ENCODE results near the gene MIA2. TPM values are rescaled to one million over a fixed set of nuclear protein-coding genes. Genes with fewer than 3 reads are reported as not detected.

MIA2 gene
- total and polyA plus RNA-seq, 3 experiments from 2014 or later = 19.5 to 27.8 (median 21.0) TPM

DNA sequence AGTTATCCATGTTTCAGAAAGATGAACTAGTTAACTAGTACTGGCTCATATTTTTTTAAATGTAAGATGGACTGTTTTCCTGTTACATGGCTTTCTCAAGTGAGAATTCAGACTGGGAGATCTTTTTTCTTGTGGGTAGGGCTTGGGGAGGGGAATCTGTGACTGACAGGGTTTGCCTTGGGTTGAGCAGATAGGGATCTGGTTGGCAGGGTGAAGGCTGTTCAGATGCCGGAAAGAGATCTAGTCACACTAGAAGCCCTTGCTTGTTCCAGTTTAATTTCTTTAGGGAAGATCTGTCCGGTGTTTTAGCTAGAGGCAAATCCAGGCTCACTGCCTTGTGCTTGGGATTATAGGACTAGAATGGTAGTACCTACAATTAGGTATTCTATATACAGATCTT is 135.3 kb downstream of the MIA2 start:
- Mint-ChIP-seq H3K27ac (no peak overlapping the region), H3K4me3 (no peak overlapping the region), H3K36me3 (peaks cover 19 to 52% (median 27%) of the 10 kb centered on the region in 3 donors), H3K4me1 (peaks cover 5 to 16% (median 9%) of the 10 kb centered on the region in 3 donors), H3K27me3 (no peaks in the 10 kb centered on the region), H3K9me3 (peaks cover 13 to 22% (median 18%) of the 10 kb centered on the region in 5 donors)
- CTCF ChIA-PET = no interaction called here
- no peak overlapping the region for H3K27ac ChIP-seq (ENCODE audit: low read depth, low read length)
- peaks cover 6% of the 10 kb centered on the region for H3K9me3 ChIP-seq (ENCODE audit: low read length)
- no peak overlapping the region for H3K4me3 ChIP-seq (ENCODE audit: low read length)
- no peaks in the 10 kb centered on the region for H3K36me3 ChIP-seq (ENCODE audit: insufficient read depth, low read length)
- DNase-seq = no peak
- H3K27me3 ChIP-seq (ENCODE audit: insufficient read depth, low read length, poor library complexity, severe bottlenecking) = no peaks in the 10 kb centered on the region
- POLR2A ChIA-PET = no interaction called here
- no peaks in the 10 kb centered on the region for H3K4me1 ChIP-seq (ENCODE audit: insufficient read depth, low read length)

DNA sequence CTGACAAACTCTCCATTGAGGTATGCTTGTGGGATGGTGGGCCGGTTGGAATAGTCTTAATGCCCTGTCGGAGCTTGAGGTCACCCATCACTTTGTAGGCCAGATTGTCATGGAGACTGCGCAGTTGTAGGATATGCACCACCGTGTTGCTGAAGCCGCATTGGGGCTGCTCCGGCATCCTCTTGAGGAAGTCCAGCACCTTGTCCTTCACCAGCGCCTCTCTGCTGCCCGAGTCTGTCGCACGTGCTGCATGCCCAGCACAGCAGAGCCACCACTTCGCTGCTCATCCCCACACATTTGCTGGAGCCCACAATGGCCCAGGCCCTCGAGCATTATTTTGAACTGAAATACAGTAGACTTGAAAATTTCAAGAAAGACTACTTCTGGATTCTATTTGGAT is 136.7 kb downstream of the MIA2 start:
- POLR2A ChIA-PET = no interaction called here
- Histone ChIP-seq H3K27me3 (ENCODE audit: insufficient read depth, low read length, poor library complexity, severe bottlenecking) (no peaks in the 10 kb centered on the region), H3K9me3 (ENCODE audit: low read length) (peaks cover 2% of the 10 kb centered on the region), H3K36me3 (ENCODE audit: insufficient read depth, low read length) (no peaks in the 10 kb centered on the region), H3K4me3 (ENCODE audit: low read length) (no peak overlapping the region), H3K27ac (ENCODE audit: low read depth, low read length) (no peak overlapping the region), H3K4me1 (ENCODE audit: insufficient read depth, low read length) (no peaks in the 10 kb centered on the region)
- H3K9me3 Mint-ChIP-seq = peaks cover 4 to 9% (median 6%) of the 10 kb centered on the region in 5 donors
- H3K36me3 Mint-ChIP-seq = peaks cover 7 to 44% (median 21%) of the 10 kb centered on the region in 3 donors
- peaks cover 5 to 16% (median 9%) of the 10 kb centered on the region in 3 donors for H3K4me1 Mint-ChIP-seq
- no peaks in the 10 kb centered on the region for H3K27me3 Mint-ChIP-seq
- no peak overlapping the region for H3K27ac Mint-ChIP-seq
- CTCF ChIA-PET = no interaction called here
- DNase-seq = no peak
- no peak overlapping the region for H3K4me3 Mint-ChIP-seq

DNA sequence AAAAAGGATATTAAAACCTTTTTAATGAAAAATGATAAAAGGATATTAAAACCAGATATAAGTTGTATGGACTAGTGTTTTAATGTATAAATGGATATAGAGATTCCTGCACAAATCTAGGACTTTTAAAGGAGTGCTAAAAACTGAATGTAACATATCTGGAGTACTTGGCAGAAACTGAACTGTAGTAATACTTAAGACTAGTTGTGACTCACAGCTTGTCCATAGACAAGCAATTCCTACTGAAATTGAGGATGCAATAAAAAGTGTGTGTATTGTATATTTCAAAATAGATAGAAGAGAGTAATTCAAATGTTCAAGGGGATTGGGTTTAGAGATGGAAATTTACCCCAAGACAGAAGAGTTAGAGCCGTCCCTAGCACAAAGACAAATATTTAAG is 138.9 kb downstream of the MIA2 start:
- Mint-ChIP-seq H3K4me1 (peaks cover 0 to 9% (median 4%) of the 10 kb centered on the region in 3 donors), H3K27ac (no peak overlapping the region), H3K36me3 (peaks cover 0 to 31% (median 17%) of the 10 kb centered on the region in 3 donors), H3K9me3 (no peaks in the 10 kb centered on the region), H3K4me3 (no peak overlapping the region), H3K27me3 (no peaks in the 10 kb centered on the region)
- CTCF ChIA-PET = no interaction called here
- Histone ChIP-seq H3K27ac (ENCODE audit: low read depth, low read length) (no peak overlapping the region), H3K4me3 (ENCODE audit: low read length) (no peak overlapping the region), H3K9me3 (ENCODE audit: low read length) (no peaks in the 10 kb centered on the region), H3K4me1 (ENCODE audit: insufficient read depth, low read length) (no peaks in the 10 kb centered on the region), H3K27me3 (ENCODE audit: insufficient read depth, low read length, poor library complexity, severe bottlenecking) (no peaks in the 10 kb centered on the region), H3K36me3 (ENCODE audit: insufficient read depth, low read length) (no peaks in the 10 kb centered on the region)
- POLR2A ChIA-PET = no interaction called here
- no peak for DNase-seq

DNA sequence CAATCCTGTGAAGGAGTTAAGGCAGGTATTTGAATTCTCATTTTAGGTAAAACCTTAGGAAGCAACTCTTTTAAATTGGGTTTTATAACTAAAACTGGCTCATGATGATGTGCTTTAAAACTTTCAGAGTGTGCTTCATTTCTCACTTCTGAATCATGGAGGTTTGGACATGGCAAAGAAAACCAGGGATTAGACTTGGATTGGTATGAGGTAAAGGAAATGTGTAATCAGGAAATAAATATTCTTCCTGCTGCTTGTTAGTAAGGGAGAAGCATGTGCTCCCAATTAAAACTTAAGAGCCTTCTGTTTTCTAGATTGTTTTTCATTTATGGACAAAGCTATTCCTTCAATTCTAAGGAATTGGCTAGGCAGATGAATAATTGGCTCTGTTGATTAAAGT is 141.1 kb downstream of the MIA2 start:
- H3K36me3 Mint-ChIP-seq = peaks cover 0 to 21% (median 16%) of the 10 kb centered on the region in 3 donors
- no peaks in the 10 kb centered on the region for H3K27me3 Mint-ChIP-seq

DNA sequence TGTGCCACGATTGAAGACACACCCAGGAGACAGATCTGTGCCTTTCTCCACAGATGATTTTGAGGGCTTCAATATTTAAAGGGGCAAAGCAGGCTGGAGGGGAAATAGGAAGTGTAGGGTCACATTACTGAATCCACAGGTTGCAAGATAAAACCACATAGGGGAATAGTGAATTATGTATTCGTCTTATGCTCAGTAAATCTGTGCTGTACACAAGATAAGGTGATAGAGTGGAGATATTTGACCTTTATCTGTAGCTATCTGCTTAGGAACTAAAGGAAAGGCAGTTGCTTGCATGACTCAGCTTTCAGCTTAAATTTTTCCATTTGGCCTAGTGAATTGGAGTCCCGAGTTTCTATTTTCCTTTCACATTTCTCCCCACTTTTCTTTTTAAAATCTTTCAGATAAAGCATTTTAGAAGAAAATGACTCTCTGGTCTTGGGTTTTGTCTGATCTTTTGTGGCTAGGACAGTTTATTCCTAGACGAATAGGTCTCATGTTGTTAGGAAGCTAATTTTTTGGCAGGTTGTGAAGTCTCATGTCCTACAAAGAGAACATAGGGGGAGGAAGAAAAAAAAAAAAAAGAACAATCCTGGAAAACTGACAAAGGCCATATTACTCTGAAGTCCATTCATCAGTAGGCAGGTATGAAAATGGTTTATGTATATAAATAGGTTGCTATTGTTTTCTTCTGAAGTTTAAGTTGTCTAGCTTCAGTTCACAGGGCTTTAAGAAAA is 143.1 kb downstream of the MIA2 start:
- Mint-ChIP-seq H3K9me3 (no peaks in the 10 kb centered on the region), H3K36me3 (peaks cover 0 to 9% (median 4%) of the 10 kb centered on the region in 3 donors), H3K4me1 (peaks cover 0 to 17% (median 11%) of the 10 kb centered on the region in 3 donors), H3K4me3 (no peak overlapping the region), H3K27ac (peak overlapping the region in 2 of 8 donors; percentile 24 to 58), H3K27me3 (no peaks in the 10 kb centered on the region)
- no peak overlapping the region for H3K4me3 ChIP-seq (ENCODE audit: low read length)
- no peak overlapping the region for H3K27ac ChIP-seq (ENCODE audit: low read depth, low read length)
- no peaks in the 10 kb centered on the region for H3K36me3 ChIP-seq (ENCODE audit: insufficient read depth, low read length)
- no peak for DNase-seq
- H3K9me3 ChIP-seq (ENCODE audit: low read length) = no peaks in the 10 kb centered on the region
- POLR2A ChIA-PET = no interaction called here
- CTCF ChIA-PET = no interaction called here
- H3K4me1 ChIP-seq (ENCODE audit: insufficient read depth, low read length) = no peaks in the 10 kb centered on the region
- H3K27me3 ChIP-seq (ENCODE audit: insufficient read depth, low read length, poor library complexity, severe bottlenecking) = no peaks in the 10 kb centered on the region

More for the DNA sequence above, 141.1 kb downstream of the MIA2 start:
- no peaks in the 10 kb centered on the region for H3K9me3 ChIP-seq (ENCODE audit: low read length)
- no peak overlapping the region for H3K4me3 Mint-ChIP-seq
- no peak overlapping the region for H3K4me3 ChIP-seq (ENCODE audit: low read length)
- no peak overlapping the region for H3K27ac Mint-ChIP-seq
- H3K4me1 Mint-ChIP-seq = peaks cover 0 to 9% (median 4%) of the 10 kb centered on the region in 3 donors
- ChIA-PET CTCF (no interaction called here), POLR2A (no interaction called here)
- H3K27ac ChIP-seq (ENCODE audit: low read depth, low read length) = no peak overlapping the region
- no peaks in the 10 kb centered on the region for H3K36me3 ChIP-seq (ENCODE audit: insufficient read depth, low read length)
- no peak for DNase-seq
- H3K9me3 Mint-ChIP-seq = no peaks in the 10 kb centered on the region
- H3K4me1 ChIP-seq (ENCODE audit: insufficient read depth, low read length) = no peaks in the 10 kb centered on the region
- no peaks in the 10 kb centered on the region for H3K27me3 ChIP-seq (ENCODE audit: insufficient read depth, low read length, poor library complexity, severe bottlenecking)

DNA sequence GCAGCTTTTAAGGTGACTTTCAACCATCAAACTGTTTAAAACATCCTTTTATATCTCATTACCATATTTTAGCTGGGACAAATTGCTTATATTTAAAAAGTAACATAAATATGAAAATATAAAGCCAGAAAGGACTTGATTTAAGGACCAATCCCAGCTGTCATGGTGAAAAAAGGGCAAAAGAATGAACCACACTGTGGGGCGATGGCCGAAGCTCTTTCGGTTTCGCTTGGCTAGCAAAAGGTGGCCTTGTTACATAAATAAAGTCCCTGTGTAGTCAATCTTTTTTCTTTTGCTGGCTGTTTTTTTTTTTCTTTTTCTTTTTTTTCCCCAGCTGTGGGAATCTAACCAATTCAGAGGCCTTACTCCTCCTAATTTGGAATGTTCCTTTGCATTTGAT is 147.7 kb downstream of the MIA2 start:
- ChIA-PET CTCF (no interaction called here), POLR2A (no interaction called here)
- H3K9me3 ChIP-seq (ENCODE audit: low read length) = no peaks in the 10 kb centered on the region
- no peak overlapping the region for H3K4me3 ChIP-seq (ENCODE audit: low read length)
- H3K36me3 ChIP-seq (ENCODE audit: insufficient read depth, low read length) = no peaks in the 10 kb centered on the region
- H3K27me3 Mint-ChIP-seq = no peaks in the 10 kb centered on the region
- peaks cover 19% of the 10 kb centered on the region for H3K4me1 ChIP-seq (ENCODE audit: insufficient read depth, low read length)
- peaks cover 3 to 7% (median 7%) of the 10 kb centered on the region in 3 donors for H3K36me3 Mint-ChIP-seq
- no peaks in the 10 kb centered on the region for H3K9me3 Mint-ChIP-seq
- H3K4me1 Mint-ChIP-seq = peaks cover 19 to 46% (median 41%) of the 10 kb centered on the region in 3 donors
- no peak for DNase-seq
- no peaks in the 10 kb centered on the region for H3K27me3 ChIP-seq (ENCODE audit: insufficient read depth, low read length, poor library complexity, severe bottlenecking)
- H3K27ac ChIP-seq (ENCODE audit: low read depth, low read length) = no peak overlapping the region
- no peak overlapping the region for H3K27ac Mint-ChIP-seq
- H3K4me3 Mint-ChIP-seq = no peak overlapping the region

DNA sequence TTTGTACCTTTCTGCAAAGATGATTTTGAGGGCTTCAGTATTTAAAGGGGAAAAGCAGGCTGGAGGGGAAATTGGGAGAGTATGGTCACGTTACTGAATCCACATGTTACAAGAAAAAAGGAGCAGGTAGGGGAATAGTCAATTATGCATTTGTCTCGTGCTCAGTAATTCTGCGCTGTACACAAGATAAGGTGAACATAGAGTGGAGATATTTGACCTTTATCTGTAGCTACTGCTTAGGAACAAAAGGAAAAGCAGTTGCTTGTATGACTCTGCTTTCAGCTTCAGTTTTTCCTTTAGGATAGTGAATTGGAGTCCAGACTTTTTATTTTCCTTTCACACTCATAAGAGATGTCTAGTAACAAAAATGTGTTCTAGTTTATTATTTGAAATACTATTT is 148.7 kb downstream of the MIA2 start:
- H3K36me3 ChIP-seq (ENCODE audit: insufficient read depth, low read length) = no peaks in the 10 kb centered on the region
- peaks cover 19 to 37% (median 37%) of the 10 kb centered on the region in 3 donors for H3K4me1 Mint-ChIP-seq
- peak overlapping the region in 4 of 8 donors; percentile 7 to 71 (median 33) for H3K27ac Mint-ChIP-seq
- POLR2A ChIA-PET = no interaction called here
- H3K9me3 ChIP-seq (ENCODE audit: low read length) = no peaks in the 10 kb centered on the region
- DNase-seq = no peak
- H3K36me3 Mint-ChIP-seq = peaks cover 7 to 10% (median 7%) of the 10 kb centered on the region in 3 donors
- no peak overlapping the region for H3K4me3 ChIP-seq (ENCODE audit: low read length)
- H3K9me3 Mint-ChIP-seq = no peaks in the 10 kb centered on the region
- CTCF ChIA-PET = no interaction called here
- H3K27me3 ChIP-seq (ENCODE audit: insufficient read depth, low read length, poor library complexity, severe bottlenecking) = no peaks in the 10 kb centered on the region
- H3K4me1 ChIP-seq (ENCODE audit: insufficient read depth, low read length) = peaks cover 19% of the 10 kb centered on the region
- no peak overlapping the region for H3K4me3 Mint-ChIP-seq
- no peaks in the 10 kb centered on the region for H3K27me3 Mint-ChIP-seq
- H3K27ac ChIP-seq (ENCODE audit: low read depth, low read length) = no peak overlapping the region

DNA sequence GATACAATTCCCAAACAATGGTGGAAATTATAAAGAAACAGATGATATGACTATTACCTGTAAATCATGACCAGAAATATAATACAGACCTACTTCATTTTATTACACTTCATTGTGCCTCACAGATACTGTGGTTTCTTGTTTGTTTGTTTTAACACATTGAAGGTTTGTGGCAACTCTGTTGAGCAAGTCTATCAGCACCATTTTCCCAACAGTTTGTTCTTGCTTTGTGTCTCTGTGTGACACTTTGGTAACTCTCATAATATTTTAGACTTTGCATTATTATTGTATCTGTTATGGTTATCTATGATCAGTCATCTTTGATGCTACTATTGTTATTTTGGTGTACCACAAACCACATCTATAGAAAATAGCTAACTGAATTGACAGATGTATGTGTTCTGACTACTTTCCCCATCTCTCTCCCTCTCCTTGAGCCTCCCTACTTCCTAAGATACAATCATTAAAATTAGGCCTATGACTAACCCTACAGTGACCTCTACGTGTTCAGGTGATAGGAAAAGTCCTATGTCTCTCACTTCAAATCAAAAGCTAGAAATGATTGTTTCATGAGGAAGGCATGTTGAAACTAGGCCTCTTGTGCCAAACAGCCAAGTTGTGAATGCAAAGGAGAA is 149.4 kb downstream of the MIA2 start:
- POLR2A ChIA-PET = interaction anchor here (0.8 kb wide), 1 partner anchor 49 kb away, joined by 4 read pairs; the partner anchor contains the start of gene FBXO33
- H3K27ac Mint-ChIP-seq = peak overlapping the region in 7 of 8 donors; percentile 17 to 81 (median 44)

More for the DNA sequence above, 149.4 kb downstream of the MIA2 start:
- DNase-seq = peak in 1 of 5 donors; percentile 29
- no peaks in the 10 kb centered on the region for H3K27me3 Mint-ChIP-seq
- no peaks in the 10 kb centered on the region for H3K36me3 ChIP-seq (ENCODE audit: insufficient read depth, low read length)
- no peak overlapping the region for H3K27ac ChIP-seq (ENCODE audit: low read depth, low read length)
- no peaks in the 10 kb centered on the region for H3K9me3 ChIP-seq (ENCODE audit: low read length)
- CTCF ChIA-PET = no interaction called here
- peak overlapping the region in 1 of 7 donors; percentile 2 for H3K4me3 Mint-ChIP-seq
- H3K4me1 ChIP-seq (ENCODE audit: insufficient read depth, low read length) = peaks cover 19% of the 10 kb centered on the region
- no peaks in the 10 kb centered on the region for H3K9me3 Mint-ChIP-seq
- H3K36me3 Mint-ChIP-seq = peaks cover 7 to 10% (median 8%) of the 10 kb centered on the region in 3 donors
- H3K4me1 Mint-ChIP-seq = peaks cover 19 to 37% (median 37%) of the 10 kb centered on the region in 3 donors
- no peak overlapping the region for H3K4me3 ChIP-seq (ENCODE audit: low read length)
- no peaks in the 10 kb centered on the region for H3K27me3 ChIP-seq (ENCODE audit: insufficient read depth, low read length, poor library complexity, severe bottlenecking)

All from CD8-positive, alpha-beta memory T cell (primary cell).